HEK293 (cell line): ENCODE results near the gene LSP1.

ENCODE experiments used
- CTCF ChIA-PET: fragments of 350-600 bp; formaldehyde crosslinking; extraction: SDS; loops from one replicate; lab custom pipeline; 2021; ENCODE audit warnings: antibody characterized with exemption; lab: Yijun Ruan, JAX
- POLR2A ChIA-PET: fragments of 300-600 bp; formaldehyde crosslinking; extraction: SDS; loops from one replicate; lab custom pipeline; 2020; ENCODE audit warnings: antibody characterized with exemption, inconsistent platforms; lab: Yijun Ruan, JAX
- H3K27ac ChIP-seq: fragments of 200-500 bp; sonication (Bioruptor generic); 2 replicates; pipeline ENCODE4 v1.5.1; 2014; ENCODE audit warnings: low read depth, low read length, control low read depth, inconsistent platforms; ENCODE audit errors: extremely low read depth
- H3K36me3 ChIP-seq, 2 experiments: fragments of 200-500 bp in 1 of 2; sonication (Bioruptor generic) in 1 of 2; 1 replicate in 1 of 2; 2 replicates in 1 of 2; pipeline ENCODE4 v1.5.1; 2014 to 2017; ENCODE audit warnings: inconsistent platforms in 2 of 2, low read length in 2 of 2; ENCODE audit not compliant: control insufficient read depth in 2 of 2, insufficient read depth in 1 of 2
- H3K4me1 ChIP-seq: fragments of 200-500 bp; sonication (Bioruptor generic); 2 replicates; pipeline ENCODE4 v1.5.1; 2014; ENCODE audit warnings: mild to moderate bottlenecking, low read length, inconsistent platforms; ENCODE audit not compliant: control insufficient read depth, insufficient read depth
- H3K4me3 ChIP-seq: 2 replicates; pipeline ENCODE4 v1.5.1; 2011; ENCODE audit warnings: low read depth, mild to moderate bottlenecking, control low read depth, low read length, moderate library complexity
- H3K9me3 ChIP-seq: fragments of 200-500 bp; sonication (Bioruptor generic); 2 replicates; pipeline ENCODE4 v1.5.1; 2014; ENCODE audit warnings: low read depth, low read length, inconsistent platforms; ENCODE audit not compliant: control insufficient read depth, insufficient read depth
- AEBP2 ChIP-seq: fragments of 450-650 bp; formaldehyde crosslinking; IDR thresholded peaks from 2 replicates; pipeline ENCODE4 v1.5.1; 2016; ENCODE audit warnings: missing biosample characterization, missing genetic modification characterization, borderline replicate concordance
- BCL11A ChIP-seq: fragments of 450-650 bp; formaldehyde crosslinking; IDR thresholded peaks from 2 replicates; pipeline ENCODE4 v1.5.1; 2016; ENCODE audit warnings: low read depth, missing biosample characterization, missing genetic modification characterization
- BCL11B ChIP-seq: fragments of 450-650 bp; formaldehyde crosslinking; IDR thresholded peaks from 2 replicates; pipeline ENCODE4 v1.5.1; 2016; ENCODE audit warnings: low read depth, missing biosample characterization, missing genetic modification characterization
- GLIS1 ChIP-seq: fragments of 450-650 bp; formaldehyde crosslinking; IDR thresholded peaks from 2 replicates; pipeline ENCODE4 v1.5.1; 2016; ENCODE audit warnings: missing biosample characterization, missing genetic modification characterization
- KLF9 ChIP-seq: fragments of 450-650 bp; formaldehyde crosslinking; IDR thresholded peaks from 2 replicates; pipeline ENCODE4 v1.5.1; 2016; ENCODE audit warnings: missing biosample characterization, missing genetic modification characterization, low read depth
- PRDM4 ChIP-seq: fragments of 450-650 bp; formaldehyde crosslinking; IDR thresholded peaks from 2 replicates; pipeline ENCODE4 v1.5.1; 2017; ENCODE audit warnings: missing biosample characterization, missing genetic modification characterization
- ZBTB20 ChIP-seq: fragments of 450-650 bp; formaldehyde crosslinking; IDR thresholded peaks from 2 replicates; pipeline ENCODE4 v1.5.1; 2016; ENCODE audit warnings: missing biosample characterization, missing genetic modification characterization
- ZNF169 ChIP-seq: fragments of 450-650 bp; formaldehyde crosslinking; IDR thresholded peaks from 2 replicates; pipeline ENCODE4 v1.5.1; 2016; ENCODE audit warnings: missing biosample characterization, missing genetic modification characterization
- ZNF202 ChIP-seq: fragments of 450-650 bp; formaldehyde crosslinking; IDR thresholded peaks from 2 replicates; pipeline ENCODE4 v1.5.1; 2016; ENCODE audit warnings: missing biosample characterization, missing genetic modification characterization, borderline replicate concordance
- ZNF26 ChIP-seq: fragments of 450-650 bp; formaldehyde crosslinking; IDR thresholded peaks from 2 replicates; pipeline ENCODE4 v1.5.1; 2016; ENCODE audit warnings: missing biosample characterization, missing genetic modification characterization
- ZNF302 ChIP-seq: fragments of 450-650 bp; formaldehyde crosslinking; IDR thresholded peaks from 2 replicates; pipeline ENCODE4 v1.5.1; 2016; ENCODE audit warnings: missing biosample characterization, missing genetic modification characterization, low read depth
- ZNF324 ChIP-seq: fragments of 450-650 bp; formaldehyde crosslinking; IDR thresholded peaks from 2 replicates; pipeline ENCODE4 v1.5.1; 2016; ENCODE audit warnings: missing biosample characterization, missing genetic modification characterization
- ZNF362 ChIP-seq: fragments of 450-650 bp; formaldehyde crosslinking; IDR thresholded peaks from 2 replicates; pipeline ENCODE4 v1.5.1; 2016; ENCODE audit warnings: missing biosample characterization, missing genetic modification characterization
- ZNF37A ChIP-seq: fragments of 450-650 bp; IDR thresholded peaks from 2 replicates; pipeline ENCODE4 v1.5.1; 2018; ENCODE audit warnings: missing biosample characterization, missing genetic modification characterization
- ZNF404 ChIP-seq: fragments of 450-650 bp; formaldehyde crosslinking; IDR thresholded peaks from 2 replicates; pipeline ENCODE4 v1.5.1; 2017; ENCODE audit warnings: missing biosample characterization, missing genetic modification characterization
- ZNF501 ChIP-seq: fragments of 450-650 bp; formaldehyde crosslinking; IDR thresholded peaks from 2 replicates; pipeline ENCODE4 v1.5.1; 2016; ENCODE audit warnings: missing biosample characterization, missing genetic modification characterization
- ZNF518A ChIP-seq: fragments of 450-650 bp; formaldehyde crosslinking; conservative IDR thresholded peaks from 2 replicates; pipeline ENCODE4 v1.5.1; 2016; ENCODE audit warnings: low read depth, missing biosample characterization, missing genetic modification characterization
- ZNF596 ChIP-seq: fragments of 450-650 bp; IDR thresholded peaks from 2 replicates; pipeline ENCODE4 v1.5.0; 2018; ENCODE audit warnings: missing biosample characterization, mild to moderate bottlenecking, missing genetic modification characterization, moderate library complexity
- ZNF610 ChIP-seq: fragments of 450-650 bp; formaldehyde crosslinking; IDR thresholded peaks from 2 replicates; pipeline ENCODE4 v1.5.1; 2016; ENCODE audit warnings: missing biosample characterization, missing genetic modification characterization, borderline replicate concordance
- ZNF670 ChIP-seq: fragments of 450-650 bp; formaldehyde crosslinking; IDR thresholded peaks from 2 replicates; pipeline ENCODE4 v1.5.1; 2016; ENCODE audit warnings: missing biosample characterization, missing genetic modification characterization, low read depth
- ZNF701 ChIP-seq: fragments of 450-650 bp; formaldehyde crosslinking; IDR thresholded peaks from 2 replicates; pipeline ENCODE4 v1.5.1; 2016; ENCODE audit warnings: missing biosample characterization, missing genetic modification characterization
- ZNF791 ChIP-seq: fragments of 450-650 bp; formaldehyde crosslinking; IDR thresholded peaks from 2 replicates; pipeline ENCODE4 v1.5.1; 2016; ENCODE audit warnings: missing biosample characterization, missing genetic modification characterization

Gene LSP1

GRCh38 chr11:1889224-1889930 is 36.5 kb downstream of the LSP1 start (continued):
- TF ChIP-seq ZNF202 (tag by site-specific recombination) (no peak), AEBP2 (tag by site-specific recombination) (no peak), ZNF404 (no peak), BCL11A (tag by site-specific recombination) (no peak)

GRCh38 chr11:1889941-1890855 is 37.3 kb downstream of the LSP1 start:
- no peak overlapping the region for H3K4me3 ChIP-seq
- no peaks in the 10 kb centered on the region for H3K36me3 ChIP-seq
- no peaks in the 10 kb centered on the region for H3K4me1 ChIP-seq
- no peak for TF ChIP-seq ZNF596
- no peak for TF ChIP-seq ZNF37A (tag by site-specific recombination)
- TF ChIP-seq ZNF701 (tag by site-specific recombination): no peak
- no peak for TF ChIP-seq ZNF26 (tag by site-specific recombination)
- no peak for TF ChIP-seq ZNF169
- TF ChIP-seq ZNF324 (tag by site-specific recombination): no peak
- no peak for TF ChIP-seq KLF9 (tag by site-specific recombination)
- TF ChIP-seq BCL11B (tag by site-specific recombination): no peak
- no peak for TF ChIP-seq PRDM4 (tag by site-specific recombination)
- no peak for TF ChIP-seq ZNF518A (tag by site-specific recombination)
- TF ChIP-seq GLIS1: no peak
- no peak for TF ChIP-seq ZNF791 (tag by site-specific recombination)
- TF ChIP-seq ZBTB20: no peak
- no peak for TF ChIP-seq ZNF501 (tag by site-specific recombination)
- no peak for TF ChIP-seq ZNF610 (tag by site-specific recombination)
- no peak for TF ChIP-seq ZNF362 (tag by site-specific recombination)
- no peak for TF ChIP-seq ZNF302
- TF ChIP-seq ZNF670 (tag by site-specific recombination): no peak
- POLR2A ChIA-PET: no interaction called here
- CTCF ChIA-PET: interaction anchor here (0.6 to 2.1 kb wide), 3 partner anchors 8 to 14 kb away, joined by 3 to 7 read pairs (median 5); no protein-coding TSS in a partner anchor
- H3K27ac ChIP-seq: no peak overlapping the region
- no peaks in the 10 kb centered on the region for H3K9me3 ChIP-seq
